ENCODE results near the gene ROBO3.

DNA sequence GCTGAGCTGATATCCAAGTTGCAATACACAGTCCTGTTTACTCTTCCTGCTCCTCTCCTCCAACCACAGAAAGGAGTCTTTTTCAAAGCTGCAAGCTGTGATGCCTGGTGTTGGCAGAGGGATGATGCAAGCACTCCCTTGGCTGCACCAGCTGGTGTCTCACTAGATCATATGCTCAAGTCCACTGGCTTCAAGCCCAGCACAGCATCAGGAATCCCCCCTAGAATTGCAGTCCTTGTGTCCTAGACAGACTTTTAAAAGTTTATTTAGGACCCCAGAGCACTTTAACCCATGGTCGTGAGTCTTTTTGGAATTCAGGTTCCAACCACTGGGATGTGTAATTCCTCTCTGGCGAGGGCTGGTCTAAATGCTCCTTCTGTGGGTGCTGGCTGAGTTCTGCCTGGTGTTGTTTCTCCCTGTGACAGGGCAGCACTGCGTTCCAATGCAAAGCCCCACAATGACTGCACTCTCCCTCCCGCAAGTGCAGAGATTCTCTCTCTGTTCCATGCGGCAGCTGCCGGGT is 51.9 kb downstream of the ROBO3 start:
- TF ChIP-seq FOXP2 (optimal IDR thresholded peaks at IDR 0.05; ENCODE audit: control extremely low read depth, extremely low read length, insufficient read depth): no peak
- no peak for TF ChIP-seq EZH2 (IDR thresholded peaks at IDR 0.05)
- no peak for TF ChIP-seq POLR2AphosphoS5 (IDR thresholded peaks at IDR 0.05; ENCODE audit: borderline replicate concordance, low read depth, low read length)

All from SK-N-MC (cell line).